Central memory CD8-positive, alpha-beta T cell (primary cell): Measurements from ENCODE around the gene PDGFRB.

Source experiments
- ATAC-seq: fragments of 150-1000 bp; cut with Tn5 transposase; replicated peaks from 2 replicates; pipeline ENCODE4 v1.10.0; 2022; ENCODE audit warnings: mild to moderate bottlenecking, moderate FRiP score, moderate number of reproducible peaks; ENCODE audit not compliant: poor library complexity, severe bottlenecking; ENCODE audit errors: extremely low read depth
- DNase-seq, 2 donors: peaks; one replicate each; pipeline ENCODE4 v3.0.0; 2021; ENCODE audit warnings: low spot score in 2 of 2
- H3K27ac Mint-ChIP-seq: one replicate; pipeline ENCODE4 v1.8.0; 2022; ENCODE audit warnings: low read depth, mild to moderate bottlenecking, moderate library complexity, mixed read lengths
- H3K27me3 Mint-ChIP-seq: one replicate; pipeline ENCODE4 v1.8.0; 2022; ENCODE audit warnings: mixed read lengths
- H3K36me3 Mint-ChIP-seq: one replicate; pipeline ENCODE4 v1.8.0; 2022; ENCODE audit warnings: mild to moderate bottlenecking, moderate library complexity, mixed read lengths; ENCODE audit not compliant: insufficient read depth
- H3K4me1 Mint-ChIP-seq: one replicate; pipeline ENCODE4 v1.8.0; 2022; ENCODE audit warnings: mixed read lengths
- H3K4me3 Mint-ChIP-seq: one replicate; pipeline ENCODE4 v1.8.0; 2022; ENCODE audit warnings: mild to moderate bottlenecking, moderate library complexity, mixed read lengths
- H3K9me3 Mint-ChIP-seq: one replicate; pipeline ENCODE4 v1.8.0; 2022; ENCODE audit warnings: mixed read lengths

The PDGFRB gene

GRCh38 chr5:150157168-150157567, 1.5 kb upstream of the PDGFRB start:
- DNase-seq (no peak), ATAC-seq (no peak)
- Mint-ChIP-seq H3K36me3 (no peaks in the 10 kb centered on the region), H3K4me1 (peaks cover 18% of the 10 kb centered on the region), H3K9me3 (no peaks in the 10 kb centered on the region), H3K27ac (no peak overlapping the region), H3K27me3 (peaks cover 24% of the 10 kb centered on the region), H3K4me3 (peak overlapping the region; percentile 12)

GRCh38 chr5:150156540-150156939, 895 bp upstream of the PDGFRB start:
- DNase-seq, result no peak
- Mint-ChIP-seq H3K27ac (peak overlapping the region; percentile 70), H3K4me3 (peak overlapping the region; percentile 86), H3K27me3 (peaks cover 24% of the 10 kb centered on the region), H3K4me1 (peaks cover 16% of the 10 kb centered on the region), H3K9me3 (no peaks in the 10 kb centered on the region), H3K36me3 (peaks cover 1% of the 10 kb centered on the region)
- ATAC-seq, result no peak

DNA sequence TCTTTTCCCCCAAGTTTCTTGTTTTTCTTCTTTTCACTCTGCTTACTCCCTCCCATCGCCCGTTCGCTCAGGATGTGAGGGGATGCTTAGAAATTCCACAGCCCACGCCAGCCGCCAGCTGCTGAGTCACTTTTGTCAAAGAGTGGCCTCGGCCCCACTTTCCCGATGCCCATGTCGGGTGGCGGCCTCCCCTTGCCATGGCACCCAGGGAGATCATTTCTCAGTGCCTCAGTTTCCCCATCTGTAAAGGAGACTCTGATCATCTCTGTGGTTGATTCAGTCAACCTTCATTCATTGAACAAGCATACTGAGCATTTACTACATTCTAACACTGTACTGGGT, 353 bp upstream of the PDGFRB start:
- Mint-ChIP-seq H3K4me1 (peaks cover 14% of the 10 kb centered on the region), H3K27me3 (peaks cover 24% of the 10 kb centered on the region), H3K27ac (peak overlapping the region; percentile 70), H3K9me3 (no peaks in the 10 kb centered on the region), H3K36me3 (peaks cover 1% of the 10 kb centered on the region), H3K4me3 (peak overlapping the region; percentile 86)
- DNase-seq (no peak), ATAC-seq (no peak)

DNA sequence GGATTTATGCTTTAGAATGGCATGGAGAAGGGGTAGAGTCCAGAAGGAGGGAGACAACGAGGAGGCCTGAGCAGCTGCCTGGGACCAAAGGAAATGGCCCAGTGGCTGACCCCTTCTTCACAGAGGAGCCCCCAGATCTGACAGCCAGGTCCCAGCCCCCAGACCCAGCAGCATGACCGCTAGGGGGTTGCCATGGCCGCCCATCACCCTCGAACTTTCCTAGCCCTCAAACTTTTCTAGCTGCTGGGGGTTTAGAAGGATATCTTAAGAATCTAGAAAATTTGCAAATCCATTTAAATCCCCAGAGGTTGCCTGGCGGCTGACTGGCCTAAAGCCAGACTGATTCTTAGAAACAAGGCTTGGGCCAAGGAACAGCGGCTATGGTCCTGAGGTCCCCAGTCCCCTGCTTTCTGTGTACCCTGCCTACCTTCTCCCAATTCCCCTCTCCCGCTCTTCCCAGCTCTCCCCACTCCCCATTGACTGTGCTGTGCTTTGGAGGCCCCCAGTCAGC, 972 bp downstream of the PDGFRB start:
- H3K4me3 Mint-ChIP-seq, result peak overlapping the region; percentile 86
- H3K36me3 Mint-ChIP-seq, result peaks cover 3% of the 10 kb centered on the region
- no peak overlapping the region for H3K27ac Mint-ChIP-seq
- peaks cover 24% of the 10 kb centered on the region for H3K27me3 Mint-ChIP-seq
- ATAC-seq (no peak), DNase-seq (no peak)
- no peaks in the 10 kb centered on the region for H3K9me3 Mint-ChIP-seq
- peaks cover 14% of the 10 kb centered on the region for H3K4me1 Mint-ChIP-seq

GRCh38 chr5:150153957-150154617, 1.6 kb downstream of the PDGFRB start:
- H3K4me3 Mint-ChIP-seq, result no peak overlapping the region
- DNase-seq (no peak), ATAC-seq (no peak)
- peaks cover 14% of the 10 kb centered on the region for H3K4me1 Mint-ChIP-seq
- no peak overlapping the region for H3K27ac Mint-ChIP-seq
- H3K27me3 Mint-ChIP-seq, result peaks cover 24% of the 10 kb centered on the region
- H3K36me3 Mint-ChIP-seq, result peaks cover 3% of the 10 kb centered on the region
- H3K9me3 Mint-ChIP-seq, result no peaks in the 10 kb centered on the region

GRCh38 chr5:150153483-150153882, 2.2 kb downstream of the PDGFRB start:
- no peak overlapping the region for H3K4me3 Mint-ChIP-seq

DNA sequence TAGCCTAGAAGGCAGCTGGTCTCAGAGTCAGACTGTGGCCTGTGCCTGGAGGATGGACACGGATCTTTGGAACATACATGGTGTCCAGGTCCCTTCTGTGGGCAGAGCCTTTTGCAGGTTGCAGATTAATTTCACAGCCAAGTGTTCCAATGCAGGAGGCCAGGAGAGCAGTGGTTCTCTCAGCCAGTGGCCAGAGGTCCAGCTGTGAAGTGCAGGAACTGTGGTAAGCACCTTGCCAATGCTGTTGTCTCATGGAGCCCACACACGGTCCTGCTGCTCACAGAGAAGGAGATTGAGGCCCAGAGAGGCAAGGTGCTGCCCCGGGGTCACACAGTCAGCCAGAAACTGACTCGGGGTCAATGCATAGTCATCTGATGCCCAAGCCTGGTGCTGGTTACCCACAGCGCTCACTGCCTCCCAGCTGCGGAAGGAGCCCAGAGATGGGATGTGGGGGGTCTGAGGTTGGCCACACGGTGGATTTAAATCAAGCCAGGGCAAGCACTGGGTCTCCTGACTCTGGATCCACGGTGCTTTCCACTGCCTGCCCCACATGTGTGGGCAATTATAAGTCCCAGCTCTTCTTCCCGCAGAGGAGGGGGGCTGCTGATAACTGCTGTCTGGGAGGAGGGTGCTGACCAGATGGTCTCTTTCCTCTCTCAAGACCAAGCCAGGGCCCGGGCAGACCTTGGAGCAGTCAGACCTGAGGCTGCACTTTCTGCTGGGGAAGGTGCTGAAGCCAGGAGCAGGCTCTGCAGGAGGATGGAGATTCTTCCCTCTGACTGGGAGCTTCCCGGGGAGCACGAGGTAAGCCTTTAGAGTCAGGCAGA, 2.8 kb downstream of the PDGFRB start:
- Mint-ChIP-seq H3K9me3 (no peaks in the 10 kb centered on the region), H3K36me3 (peaks cover 3% of the 10 kb centered on the region), H3K4me3 (no peak overlapping the region), H3K27me3 (peaks cover 21% of the 10 kb centered on the region), H3K4me1 (peaks cover 14% of the 10 kb centered on the region), H3K27ac (no peak overlapping the region)
- no peak for ATAC-seq
- DNase-seq, result no peak

More at GRCh38 chr5:150153483-150153882, 2.2 kb downstream of the PDGFRB start:
- ATAC-seq (no peak), DNase-seq (no peak)
- Mint-ChIP-seq H3K27ac (no peak overlapping the region), H3K36me3 (peaks cover 3% of the 10 kb centered on the region), H3K9me3 (no peaks in the 10 kb centered on the region), H3K4me1 (peaks cover 14% of the 10 kb centered on the region), H3K27me3 (peaks cover 24% of the 10 kb centered on the region)

DNA sequence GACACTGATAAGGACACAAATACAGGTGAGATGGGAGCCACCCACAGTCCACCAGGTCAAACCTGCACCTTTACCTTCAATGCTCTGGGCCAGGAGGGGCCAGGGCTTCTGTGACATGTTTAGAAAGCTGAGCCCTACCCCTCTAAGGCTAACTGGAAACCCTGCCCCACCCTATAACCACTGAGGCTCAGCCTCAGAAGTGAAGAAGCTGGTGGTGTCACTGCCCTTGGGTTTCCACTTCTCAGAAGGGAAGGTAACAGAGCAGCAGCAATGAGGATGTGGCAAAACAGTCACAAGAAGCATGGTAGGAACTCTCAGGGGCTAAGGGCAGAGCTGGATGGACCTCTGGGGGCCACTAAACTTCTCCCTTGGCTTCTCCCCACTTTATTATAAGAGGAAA, 6.0 kb downstream of the PDGFRB start:
- no peak for DNase-seq
- peaks cover 3% of the 10 kb centered on the region for H3K36me3 Mint-ChIP-seq
- H3K9me3 Mint-ChIP-seq, result no peaks in the 10 kb centered on the region
- no peaks in the 10 kb centered on the region for H3K27me3 Mint-ChIP-seq
- ATAC-seq, result no peak
- H3K4me1 Mint-ChIP-seq, result no peaks in the 10 kb centered on the region
- no peak overlapping the region for H3K4me3 Mint-ChIP-seq
- no peak overlapping the region for H3K27ac Mint-ChIP-seq

DNA sequence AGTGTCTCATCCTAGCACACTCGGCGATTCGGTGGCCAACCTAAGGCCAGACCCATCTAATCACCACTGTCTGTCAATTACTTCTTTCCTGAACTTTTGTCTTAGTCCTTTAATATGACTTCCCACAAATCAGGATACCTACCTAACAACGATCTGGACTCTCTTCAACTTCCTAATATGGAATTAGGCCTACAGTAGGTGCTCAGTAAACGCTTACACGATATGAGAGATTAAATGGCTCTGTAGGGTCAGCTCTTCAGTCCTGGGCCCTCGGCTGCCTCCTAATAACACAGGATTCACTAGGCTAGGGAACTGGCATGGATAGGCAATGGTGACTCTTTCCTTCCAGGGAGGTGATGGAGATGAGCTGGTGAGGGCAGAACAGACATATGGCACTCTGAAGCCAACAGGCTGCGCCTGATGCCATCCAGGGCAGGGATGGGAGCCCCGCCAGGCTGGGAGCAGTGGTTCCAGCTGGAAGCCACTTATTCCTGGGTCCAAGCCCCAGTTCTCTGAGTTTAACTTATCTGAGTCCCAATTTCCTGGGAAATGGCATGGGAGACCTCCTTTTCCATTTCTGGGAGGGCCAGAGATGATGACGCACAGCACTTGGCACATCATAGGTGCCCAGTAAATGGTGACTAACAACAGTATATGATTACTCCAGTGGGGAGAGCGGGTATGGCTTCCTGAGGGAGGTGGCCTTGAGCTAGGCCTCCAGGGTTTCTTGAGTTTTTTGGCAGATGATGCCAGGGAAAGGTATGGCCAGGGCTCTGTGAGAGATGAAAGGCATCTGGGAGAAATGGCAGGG, 7.3 kb downstream of the PDGFRB start:
- Mint-ChIP-seq H3K4me3 (no peak overlapping the region), H3K9me3 (no peaks in the 10 kb centered on the region)

GRCh38 chr5:150147670-150148069, 8.0 kb downstream of the PDGFRB start:
- no peaks in the 10 kb centered on the region for H3K4me1 Mint-ChIP-seq
- no peaks in the 10 kb centered on the region for H3K9me3 Mint-ChIP-seq
- H3K4me3 Mint-ChIP-seq, result no peak overlapping the region
- ATAC-seq, result no peak
- no peak for DNase-seq
- peaks cover 8% of the 10 kb centered on the region for H3K27me3 Mint-ChIP-seq
- peaks cover 3% of the 10 kb centered on the region for H3K36me3 Mint-ChIP-seq
- H3K27ac Mint-ChIP-seq, result no peak overlapping the region

More for the DNA sequence above, 7.3 kb downstream of the PDGFRB start:
- peaks cover 8% of the 10 kb centered on the region for H3K27me3 Mint-ChIP-seq
- DNase-seq, result no peak
- no peak overlapping the region for H3K27ac Mint-ChIP-seq
- H3K4me1 Mint-ChIP-seq, result no peaks in the 10 kb centered on the region
- H3K36me3 Mint-ChIP-seq, result peaks cover 3% of the 10 kb centered on the region
- no peak for ATAC-seq

DNA sequence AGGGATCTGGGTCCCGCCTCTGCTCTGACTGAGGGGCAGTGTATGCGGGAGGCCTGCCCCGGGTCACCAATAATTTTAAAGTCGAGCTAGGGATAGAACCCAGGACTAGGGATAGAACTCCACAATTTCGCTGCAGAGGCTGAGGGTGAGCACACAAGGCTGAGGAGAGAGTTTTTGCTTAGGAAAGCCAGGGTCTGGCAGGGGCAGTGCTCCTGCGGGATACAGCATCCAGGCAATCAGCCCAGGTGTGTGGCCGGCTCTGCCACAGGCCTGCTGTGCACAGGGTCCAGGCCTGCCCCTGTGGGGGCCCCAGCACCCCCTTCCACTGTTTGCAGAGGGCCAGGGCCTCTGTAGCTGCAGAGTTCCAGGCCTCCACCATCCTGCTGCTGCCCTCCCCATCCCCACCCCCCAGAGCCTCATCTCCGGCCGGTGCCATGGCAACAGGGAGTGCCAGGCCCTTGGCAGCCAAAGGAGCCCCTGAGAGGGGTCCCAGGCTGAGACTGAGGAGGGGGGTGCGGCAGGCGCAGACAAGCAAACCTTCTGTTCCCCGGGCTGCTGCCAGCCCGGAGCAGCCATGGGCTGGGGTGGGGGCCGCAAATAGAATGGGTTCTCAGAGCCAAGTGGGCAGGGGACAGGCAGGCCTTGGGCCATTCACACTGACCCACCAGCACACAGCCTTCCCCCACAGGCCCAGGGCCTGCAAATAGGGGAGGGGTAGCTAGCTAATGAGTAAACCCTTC, 8.6 kb downstream of the PDGFRB start:
- ATAC-seq (no peak), DNase-seq (no peak)
- Mint-ChIP-seq H3K36me3 (peaks cover 2% of the 10 kb centered on the region), H3K4me3 (no peak overlapping the region), H3K9me3 (no peaks in the 10 kb centered on the region), H3K27me3 (peaks cover 8% of the 10 kb centered on the region), H3K27ac (no peak overlapping the region), H3K4me1 (no peaks in the 10 kb centered on the region)

DNA sequence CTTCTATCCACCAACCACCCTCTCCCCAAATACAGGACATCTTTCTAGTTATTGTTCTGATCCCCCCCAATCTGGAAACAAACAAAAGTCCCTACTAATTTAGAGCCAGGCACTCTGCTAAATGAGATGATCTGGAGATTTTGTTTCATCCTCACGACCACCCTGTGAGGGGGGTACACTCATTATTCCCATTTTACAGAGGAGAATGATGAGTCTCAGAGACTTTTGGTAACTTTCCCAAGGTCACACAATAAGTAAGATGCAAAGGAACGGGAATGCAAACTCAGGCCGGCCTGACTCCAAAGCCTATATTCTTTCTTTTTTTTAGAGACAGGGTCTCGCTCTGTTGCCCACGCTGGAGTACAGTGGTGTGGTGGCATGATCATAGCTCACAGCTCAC, 9.4 kb downstream of the PDGFRB start:
- H3K27me3 Mint-ChIP-seq, result peaks cover 8% of the 10 kb centered on the region
- H3K36me3 Mint-ChIP-seq, result peaks cover 2% of the 10 kb centered on the region
- ATAC-seq, result no peak
- no peak overlapping the region for H3K27ac Mint-ChIP-seq
- no peaks in the 10 kb centered on the region for H3K4me1 Mint-ChIP-seq
- DNase-seq, result no peak
- H3K4me3 Mint-ChIP-seq, result no peak overlapping the region
- no peaks in the 10 kb centered on the region for H3K9me3 Mint-ChIP-seq
